Activated CD4-positive, CD25-positive, alpha-beta regulatory T cell treated with anti-CD3 and anti-CD28 coated beads, Interleukin-2, amount 50 U/mL, for 16 hours (primary cell): Measurements from ENCODE around the gene ZNRF1.
"Not testable (repeated sequence)": the region's sequence is repeated elsewhere in the genome, so short reads cannot be mapped to it uniquely, and the experiment has no call there.

Experiments used
- DNase-seq: peaks from one replicate; pipeline ENCODE4 v3.0.0-alpha.2; 2020; ENCODE audit warnings: low read depth, low spot score

Gene ZNRF1

GRCh38 chr16:75026239-75026891, 27.5 kb downstream of the ZNRF1 start:
- DNase-seq, result not testable (repeated sequence)

- no peak for DNase-seq
These were observed 28.1 kb downstream of the ZNRF1 start for GRCh38 chr16:75026892-75027391.

- DNase-seq, result no peak
These were observed 28.9 kb downstream of the ZNRF1 start for GRCh38 chr16:75027520-75028300.

- DNase-seq, result no peak
These were observed 29.8 kb downstream of the ZNRF1 start for GRCh38 chr16:75028544-75029135.

GRCh38 chr16:75029854-75030253, 31.0 kb downstream of the ZNRF1 start:
- DNase-seq, result no peak

- DNase-seq, result no peak
These were observed 33.8 kb downstream of the ZNRF1 start for GRCh38 chr16:75032655-75033054.

- DNase-seq, result no peak
These were observed 36.7 kb downstream of the ZNRF1 start for GRCh38 chr16:75035410-75035968.

GRCh38 chr16:75038036-75038858, 39.4 kb downstream of the ZNRF1 start:
- no peak for DNase-seq

GRCh38 chr16:75039941-75040340, 41.1 kb downstream of the ZNRF1 start:
- no peak for DNase-seq

GRCh38 chr16:75042426-75043174, 43.8 kb downstream of the ZNRF1 start:
- DNase-seq, result no peak

GRCh38 chr16:75043175-75043895, 44.5 kb downstream of the ZNRF1 start:
- DNase-seq, result no peak

GRCh38 chr16:75044800-75045361, 46.1 kb downstream of the ZNRF1 start:
- DNase-seq, result no peak

- DNase-seq, result no peak
These were observed 46.6 kb downstream of the ZNRF1 start for GRCh38 chr16:75045424-75045823.

- DNase-seq, result no peak
These were observed 49.2 kb downstream of the ZNRF1 start for GRCh38 chr16:75048054-75048453.

- DNase-seq, result no peak
These were observed 49.7 kb downstream of the ZNRF1 start for GRCh38 chr16:75048530-75048929.

GRCh38 chr16:75052481-75053202, 53.8 kb downstream of the ZNRF1 start:
- DNase-seq, result no peak

- no peak for DNase-seq
These were observed 55.1 kb downstream of the ZNRF1 start for GRCh38 chr16:75053791-75054555.

GRCh38 chr16:75054556-75054947, 55.7 kb downstream of the ZNRF1 start:
- DNase-seq, result no peak
